Trophoblast cell (in vitro differentiated cells and primary cell): ENCODE results near the gene SMIM26.

Experiments
- DNase-seq, 2 donors: peaks; one replicate each; pipeline ENCODE4 v3.0.0-alpha.2; 2016
- H2AFZ ChIP-seq: 2 replicates; pipeline ENCODE4 v1.6.1; 2013; ENCODE audit warnings: low read length, moderate library complexity, mild to moderate bottlenecking; ENCODE audit not compliant: insufficient read depth, poor library complexity
- H2AK5ac ChIP-seq: 2 replicates; pipeline ENCODE4 v1.6.1; 2013; ENCODE audit warnings: mild to moderate bottlenecking, low read length
- H2BK120ac ChIP-seq: 2 replicates; pipeline ENCODE4 v1.6.1; 2013; ENCODE audit warnings: low read length, mild to moderate bottlenecking, moderate library complexity; ENCODE audit not compliant: insufficient read depth, poor library complexity
- H2BK12ac ChIP-seq: 2 replicates; pipeline ENCODE4 v1.6.1; 2013; ENCODE audit warnings: mild to moderate bottlenecking, low read length, moderate library complexity
- H2BK5ac ChIP-seq: 2 replicates; pipeline ENCODE4 v1.6.1; 2013; ENCODE audit warnings: low read length, low read depth, moderate library complexity, mild to moderate bottlenecking; ENCODE audit not compliant: poor library complexity
- H3K14ac ChIP-seq: 2 replicates; pipeline ENCODE4 v1.6.1; 2013; ENCODE audit warnings: mild to moderate bottlenecking, low read length
- H3K18ac ChIP-seq: 2 replicates; pipeline ENCODE4 v1.6.1; 2013; ENCODE audit warnings: mild to moderate bottlenecking, low read length
- H3K23ac ChIP-seq: 2 replicates; pipeline ENCODE4 v1.6.1; 2013; ENCODE audit warnings: low read length
- H3K27ac ChIP-seq: 2 replicates; pipeline ENCODE4 v1.5.1; 2013; ENCODE audit warnings: low read depth, mild to moderate bottlenecking, inconsistent platforms, low read length, moderate library complexity
- H3K27me3 ChIP-seq: 2 replicates; pipeline ENCODE4 v1.6.1; 2013; ENCODE audit warnings: inconsistent platforms, mild to moderate bottlenecking, low read length, moderate library complexity; ENCODE audit not compliant: insufficient read depth
- H3K36me3 ChIP-seq, 2 experiments: 1 replicate in 1 of 2; 2 replicates in 1 of 2; pipeline ENCODE4 v1.6.1; 2013; ENCODE audit warnings: low read length in 2 of 2, mild to moderate bottlenecking in 2 of 2, moderate library complexity in 1 of 2; ENCODE audit not compliant: insufficient read depth in 2 of 2, control insufficient read depth in 1 of 2
- H3K4ac ChIP-seq: 2 replicates; pipeline ENCODE4 v1.6.1; 2013; ENCODE audit warnings: low read depth, mild to moderate bottlenecking, low read length, moderate library complexity
- H3K4me1 ChIP-seq, 2 experiments: 1 replicate in 1 of 2; 2 replicates in 1 of 2; pipeline ENCODE4 v1.6.1; 2013; ENCODE audit warnings: low read length in 2 of 2, mild to moderate bottlenecking in 2 of 2, moderate library complexity in 1 of 2; ENCODE audit not compliant: insufficient read depth in 2 of 2, control insufficient read depth in 1 of 2
- H3K4me2 ChIP-seq: 2 replicates; pipeline ENCODE4 v1.6.1; 2013; ENCODE audit warnings: inconsistent platforms, mild to moderate bottlenecking, low read length, moderate library complexity
- H3K4me3 ChIP-seq: 2 replicates; pipeline ENCODE4 v1.5.1; 2013; ENCODE audit warnings: mild to moderate bottlenecking, low read depth, low read length, inconsistent platforms
- H3K79me1 ChIP-seq: one replicate; pipeline ENCODE4 v1.6.1; 2013; ENCODE audit warnings: low read length
- H3K79me2 ChIP-seq: 2 replicates; pipeline ENCODE4 v1.6.1; 2013; ENCODE audit warnings: low read length, mild to moderate bottlenecking; ENCODE audit not compliant: control insufficient read depth, insufficient read depth, poor library complexity
- H3K9ac ChIP-seq: 2 replicates; pipeline ENCODE4 v1.6.1; 2013; ENCODE audit warnings: mild to moderate bottlenecking, low read length
- H3K9me3 ChIP-seq: 2 replicates; pipeline ENCODE4 v1.6.1; 2013; ENCODE audit warnings: low read depth, mild to moderate bottlenecking, control low read depth, inconsistent platforms, low read length; ENCODE audit not compliant: insufficient read depth
- H4K12ac ChIP-seq: 2 replicates; pipeline ENCODE4 v1.6.1; 2013; ENCODE audit warnings: low read depth, mild to moderate bottlenecking, low read length, moderate library complexity
- H4K8ac ChIP-seq: 2 replicates; pipeline ENCODE4 v1.6.1; 2013; ENCODE audit warnings: low read depth, mild to moderate bottlenecking, low read length, moderate library complexity
- H4K91ac ChIP-seq: one replicate; pipeline ENCODE4 v1.6.1; 2013; ENCODE audit warnings: low read depth, mild to moderate bottlenecking, low read length, moderate library complexity
- whole genome bisulfite sequencing: extraction: QIAGEN DNeasy Blood & Tissue Kit; methylation state at CpG from one replicate; pipeline ENCODE4 v1.1.7; 2013; ENCODE audit warnings: missing lambda C conversion rate; ENCODE audit not compliant: insufficient read length, insufficient coverage; ENCODE audit errors: extremely low coverage; 5-methylcytosine and 5-hydroxymethylcytosine counted together

The SMIM26 gene

GRCh38 chr20:18532626-18533025, 34.6 kb upstream of the SMIM26 start:
- Histone ChIP-seq H2BK5ac (no peak overlapping the region), H3K4me2 (no peak overlapping the region), H2BK120ac (no peak overlapping the region), H2AK5ac (no peak overlapping the region), H3K4ac (no peak overlapping the region), H3K9me3 (no peaks in the 10 kb centered on the region), H3K23ac (no peak overlapping the region), H3K14ac (no peak overlapping the region), H2BK12ac (no peak overlapping the region), H3K79me1 (no peaks in the 10 kb centered on the region), H3K9ac (no peak overlapping the region), H3K27ac (no peak overlapping the region), H4K12ac (no peak overlapping the region), H3K4me3 (no peak overlapping the region), H4K91ac (no peak overlapping the region), H3K36me3 (peaks cover 21 to 52% of the 10 kb centered on the region in 2 experiments), H3K79me2 (no peaks in the 10 kb centered on the region), H3K18ac (no peak overlapping the region), H2AFZ (no peak overlapping the region), H4K8ac (no peak overlapping the region), H3K4me1 (no peaks in the 10 kb centered on the region), H3K27me3 (no peaks in the 10 kb centered on the region)
- no CpG with 5 or more reads among the region's 6 CpGs for WGBS
- no peak for DNase-seq

- Histone ChIP-seq H3K9ac (no peak overlapping the region), H4K12ac (no peak overlapping the region), H3K79me1 (no peaks in the 10 kb centered on the region), H3K36me3 (peaks cover 26 to 48% of the 10 kb centered on the region in 2 experiments), H3K79me2 (no peaks in the 10 kb centered on the region), H3K4me3 (no peak overlapping the region), H3K14ac (no peak overlapping the region), H3K4me1 (no peaks in the 10 kb centered on the region), H2BK12ac (no peak overlapping the region), H2AFZ (no peak overlapping the region), H3K18ac (no peak overlapping the region), H4K91ac (no peak overlapping the region), H3K4ac (no peak overlapping the region), H2BK120ac (no peak overlapping the region), H4K8ac (no peak overlapping the region), H3K9me3 (no peaks in the 10 kb centered on the region), H3K27ac (no peak overlapping the region), H3K27me3 (no peaks in the 10 kb centered on the region), H3K23ac (no peak overlapping the region), H3K4me2 (no peak overlapping the region), H2AK5ac (no peak overlapping the region), H2BK5ac (no peak overlapping the region)
- no CpG with 5 or more reads among the region's 1 CpG for WGBS
- DNase-seq: no peak
Observed at GRCh38 chr20:18533491-18533890, 33.7 kb upstream of the SMIM26 start.

- no peak overlapping the region for H3K4me2 ChIP-seq
- peaks cover 26 to 43% of the 10 kb centered on the region in 2 experiments for H3K36me3 ChIP-seq
- no peak overlapping the region for H3K14ac ChIP-seq
- H3K9me3 ChIP-seq: no peaks in the 10 kb centered on the region
- no peaks in the 10 kb centered on the region for H3K79me1 ChIP-seq
- no peak overlapping the region for H2BK12ac ChIP-seq
- H3K23ac ChIP-seq: no peak overlapping the region
- no peak overlapping the region for H3K18ac ChIP-seq
- H3K4me1 ChIP-seq: no peaks in the 10 kb centered on the region
- no CpG with 5 or more reads among the region's 6 CpGs for WGBS
- no peak overlapping the region for H4K12ac ChIP-seq
- no peak overlapping the region for H2BK5ac ChIP-seq
- no peak overlapping the region for H4K91ac ChIP-seq
- H2AK5ac ChIP-seq: no peak overlapping the region
- no peak for DNase-seq
- no peak overlapping the region for H3K4ac ChIP-seq
- H2BK120ac ChIP-seq: no peak overlapping the region
- H3K27ac ChIP-seq: no peak overlapping the region
- no peak overlapping the region for H4K8ac ChIP-seq
- H3K4me3 ChIP-seq: no peak overlapping the region
- H3K9ac ChIP-seq: no peak overlapping the region
- no peak overlapping the region for H2AFZ ChIP-seq
- H3K27me3 ChIP-seq: no peaks in the 10 kb centered on the region
- no peaks in the 10 kb centered on the region for H3K79me2 ChIP-seq
Observed at GRCh38 chr20:18533978-18534644, 33.1 kb upstream of the SMIM26 start.

- no peak for DNase-seq
- H3K4ac ChIP-seq: no peak overlapping the region
- H2BK5ac ChIP-seq: no peak overlapping the region
- H2AK5ac ChIP-seq: no peak overlapping the region
- H2BK12ac ChIP-seq: no peak overlapping the region
- H3K27me3 ChIP-seq: no peaks in the 10 kb centered on the region
- no peak overlapping the region for H2BK120ac ChIP-seq
- H4K91ac ChIP-seq: no peak overlapping the region
- H3K4me3 ChIP-seq: no peak overlapping the region
- no peaks in the 10 kb centered on the region for H3K4me1 ChIP-seq
- no peak overlapping the region for H3K18ac ChIP-seq
- no peaks in the 10 kb centered on the region for H3K9me3 ChIP-seq
- H3K27ac ChIP-seq: no peak overlapping the region
- no peak overlapping the region for H3K14ac ChIP-seq
- H3K4me2 ChIP-seq: no peak overlapping the region
- no peak overlapping the region for H3K9ac ChIP-seq
- no peaks in the 10 kb centered on the region for H3K79me2 ChIP-seq
- no peak overlapping the region for H2AFZ ChIP-seq
- H4K8ac ChIP-seq: no peak overlapping the region
- H3K23ac ChIP-seq: no peak overlapping the region
- peaks cover 19 to 27% of the 10 kb centered on the region in 2 experiments for H3K36me3 ChIP-seq
- no CpG with 5 or more reads among the region's 2 CpGs for WGBS
- H4K12ac ChIP-seq: no peak overlapping the region
- no peaks in the 10 kb centered on the region for H3K79me1 ChIP-seq
Observed at GRCh38 chr20:18537651-18538050, 29.6 kb upstream of the SMIM26 start.
